HEK293 (cell line): ENCODE results near the gene AGK.

Experiments
- CTCF ChIA-PET: fragments of 350-600 bp; formaldehyde crosslinking; extraction: SDS; loops from one replicate; lab custom pipeline; 2021; ENCODE audit warnings: antibody characterized with exemption; lab: Yijun Ruan, JAX
- POLR2A ChIA-PET: fragments of 300-600 bp; formaldehyde crosslinking; extraction: SDS; loops from one replicate; lab custom pipeline; 2020; ENCODE audit warnings: antibody characterized with exemption, inconsistent platforms; lab: Yijun Ruan, JAX
- H3K27ac ChIP-seq: fragments of 200-500 bp; sonication (Bioruptor generic); 2 replicates; pipeline ENCODE4 v1.5.1; 2014; ENCODE audit warnings: low read depth, low read length, control low read depth, inconsistent platforms; ENCODE audit errors: extremely low read depth
- H3K36me3 ChIP-seq, 2 experiments: fragments of 200-500 bp in 1 of 2; sonication (Bioruptor generic) in 1 of 2; 1 replicate in 1 of 2; 2 replicates in 1 of 2; pipeline ENCODE4 v1.5.1; 2014 to 2017; ENCODE audit warnings: inconsistent platforms in 2 of 2, low read length in 2 of 2; ENCODE audit not compliant: control insufficient read depth in 2 of 2, insufficient read depth in 1 of 2
- H3K4me1 ChIP-seq: fragments of 200-500 bp; sonication (Bioruptor generic); 2 replicates; pipeline ENCODE4 v1.5.1; 2014; ENCODE audit warnings: mild to moderate bottlenecking, low read length, inconsistent platforms; ENCODE audit not compliant: control insufficient read depth, insufficient read depth
- H3K4me3 ChIP-seq: 2 replicates; pipeline ENCODE4 v1.5.1; 2011; ENCODE audit warnings: low read depth, mild to moderate bottlenecking, control low read depth, low read length, moderate library complexity
- H3K9me3 ChIP-seq: fragments of 200-500 bp; sonication (Bioruptor generic); 2 replicates; pipeline ENCODE4 v1.5.1; 2014; ENCODE audit warnings: low read depth, low read length, inconsistent platforms; ENCODE audit not compliant: control insufficient read depth, insufficient read depth
- AEBP2 ChIP-seq: fragments of 450-650 bp; formaldehyde crosslinking; IDR thresholded peaks from 2 replicates; pipeline ENCODE4 v1.5.1; 2016; ENCODE audit warnings: missing biosample characterization, missing genetic modification characterization, borderline replicate concordance
- GLI2 ChIP-seq: fragments of 450-650 bp; formaldehyde crosslinking; IDR thresholded peaks from 2 replicates; pipeline ENCODE4; 2017; ENCODE audit warnings: missing biosample characterization, missing genetic modification characterization, low read depth, borderline replicate concordance
- GLI4 ChIP-seq: fragments of 450-650 bp; formaldehyde crosslinking; IDR thresholded peaks from 2 replicates; pipeline ENCODE4 v1.5.1; 2016; ENCODE audit warnings: missing biosample characterization, missing genetic modification characterization
- HOXA7 ChIP-seq: sonication (generic); formaldehyde crosslinking; IDR thresholded peaks from 2 replicates; pipeline ENCODE4 v1.8.1; 2022; ENCODE audit warnings: missing genetic modification reagents, borderline replicate concordance
- OSR2 ChIP-seq: fragments of 450-650 bp; formaldehyde crosslinking; IDR thresholded peaks from 2 replicates; pipeline ENCODE4 v1.5.1; 2016; ENCODE audit warnings: missing biosample characterization, missing genetic modification characterization
- RBAK ChIP-seq: fragments of 450-650 bp; formaldehyde crosslinking; IDR thresholded peaks from 2 replicates; pipeline ENCODE4 v1.5.1; 2016; ENCODE audit warnings: missing biosample characterization, missing genetic modification characterization
- SALL2 ChIP-seq: fragments of 450-650 bp; formaldehyde crosslinking; IDR thresholded peaks from 2 replicates; pipeline ENCODE4 v1.5.0; 2017; ENCODE audit warnings: missing biosample characterization, mild to moderate bottlenecking, missing genetic modification characterization, borderline replicate concordance
- TCF7L2 ChIP-seq: IDR thresholded peaks from 2 replicates; pipeline ENCODE4 v1.6.1; 2011; ENCODE audit warnings: low read depth, mild to moderate bottlenecking, inconsistent platforms, low read length, moderate library complexity, borderline replicate concordance
- TRIM28 ChIP-seq: IDR thresholded peaks from 2 replicates; pipeline ENCODE4 v1.6.1; 2011; ENCODE audit warnings: low read length, control low read depth, borderline replicate concordance
- ZBTB20 ChIP-seq: fragments of 450-650 bp; formaldehyde crosslinking; IDR thresholded peaks from 2 replicates; pipeline ENCODE4 v1.5.1; 2016; ENCODE audit warnings: missing biosample characterization, missing genetic modification characterization
- ZBTB48 ChIP-seq: fragments of 450-650 bp; formaldehyde crosslinking; IDR thresholded peaks from 2 replicates; pipeline ENCODE4 v1.5.1; 2016; ENCODE audit warnings: missing biosample characterization, missing genetic modification characterization
- ZIC2 ChIP-seq: fragments of 450-650 bp; formaldehyde crosslinking; IDR thresholded peaks from 2 replicates; pipeline ENCODE4 v1.5.1; 2016; ENCODE audit warnings: missing biosample characterization, missing genetic modification characterization
- ZNF133 ChIP-seq: fragments of 450-650 bp; formaldehyde crosslinking; IDR thresholded peaks from 2 replicates; pipeline ENCODE4 v1.5.1; 2016; ENCODE audit warnings: missing biosample characterization, missing genetic modification characterization
- ZNF157 ChIP-seq: fragments of 450-650 bp; formaldehyde crosslinking; IDR thresholded peaks from 2 replicates; pipeline ENCODE4 v1.5.1; 2016; ENCODE audit warnings: missing biosample characterization, missing genetic modification characterization
- ZNF169 ChIP-seq: fragments of 450-650 bp; formaldehyde crosslinking; IDR thresholded peaks from 2 replicates; pipeline ENCODE4 v1.5.1; 2016; ENCODE audit warnings: missing biosample characterization, missing genetic modification characterization
- ZNF175 ChIP-seq: fragments of 450-650 bp; formaldehyde crosslinking; IDR thresholded peaks from 2 replicates; pipeline ENCODE4 v1.5.1; 2016; ENCODE audit warnings: missing biosample characterization, missing genetic modification characterization
- ZNF184 ChIP-seq: fragments of 450-650 bp; IDR thresholded peaks from 2 replicates; pipeline ENCODE4 v1.5.1; 2018; ENCODE audit warnings: missing biosample characterization, mild to moderate bottlenecking, missing genetic modification characterization
- ZNF221 ChIP-seq: fragments of 450-650 bp; formaldehyde crosslinking; IDR thresholded peaks from 2 replicates; pipeline ENCODE4 v1.5.1; 2017; ENCODE audit warnings: missing biosample characterization, missing genetic modification characterization, borderline replicate concordance
- ZNF239 ChIP-seq: fragments of 450-650 bp; formaldehyde crosslinking; IDR thresholded peaks from 2 replicates; pipeline ENCODE4 v1.5.1; 2016; ENCODE audit warnings: missing biosample characterization, missing genetic modification characterization
- ZNF302 ChIP-seq: fragments of 450-650 bp; formaldehyde crosslinking; IDR thresholded peaks from 2 replicates; pipeline ENCODE4 v1.5.1; 2016; ENCODE audit warnings: missing biosample characterization, missing genetic modification characterization, low read depth
- ZNF324 ChIP-seq: fragments of 450-650 bp; formaldehyde crosslinking; IDR thresholded peaks from 2 replicates; pipeline ENCODE4 v1.5.1; 2016; ENCODE audit warnings: missing biosample characterization, missing genetic modification characterization
- ZNF341 ChIP-seq: fragments of 450-650 bp; formaldehyde crosslinking; IDR thresholded peaks from 2 replicates; pipeline ENCODE4; 2016; ENCODE audit warnings: low read depth, missing biosample characterization, missing genetic modification characterization
- ZNF350 ChIP-seq: fragments of 450-650 bp; formaldehyde crosslinking; IDR thresholded peaks from 2 replicates; pipeline ENCODE4 v1.5.0; 2017; ENCODE audit warnings: missing biosample characterization, mild to moderate bottlenecking, missing genetic modification characterization
- ZNF366 ChIP-seq: fragments of 450-650 bp; formaldehyde crosslinking; conservative IDR thresholded peaks from 2 replicates; pipeline ENCODE4 v1.5.1; 2016; ENCODE audit warnings: missing biosample characterization, missing genetic modification characterization
- ZNF394 ChIP-seq: fragments of 450-650 bp; formaldehyde crosslinking; IDR thresholded peaks from 2 replicates; pipeline ENCODE4 v1.5.1; 2016; ENCODE audit warnings: missing biosample characterization, missing genetic modification characterization, mild to moderate bottlenecking, moderate library complexity, borderline replicate concordance
- ZNF548 ChIP-seq: fragments of 450-650 bp; formaldehyde crosslinking; IDR thresholded peaks from 2 replicates; pipeline ENCODE4 v1.5.1; 2016; ENCODE audit warnings: missing biosample characterization, missing genetic modification characterization
- ZNF561 ChIP-seq: fragments of 450-650 bp; IDR thresholded peaks from 2 replicates; pipeline ENCODE4 v1.5.1; 2018; ENCODE audit warnings: missing biosample characterization, missing genetic modification characterization, borderline replicate concordance
- ZNF596 ChIP-seq: fragments of 450-650 bp; IDR thresholded peaks from 2 replicates; pipeline ENCODE4 v1.5.0; 2018; ENCODE audit warnings: missing biosample characterization, mild to moderate bottlenecking, missing genetic modification characterization, moderate library complexity
- ZNF629 ChIP-seq: fragments of 450-650 bp; formaldehyde crosslinking; IDR thresholded peaks from 2 replicates; pipeline ENCODE4 v1.5.1; 2017; ENCODE audit warnings: missing biosample characterization, missing genetic modification characterization
- ZNF658 ChIP-seq: fragments of 450-650 bp; formaldehyde crosslinking; IDR thresholded peaks from 2 replicates; pipeline ENCODE4; 2016; ENCODE audit warnings: missing biosample characterization, missing genetic modification characterization
- ZNF768 ChIP-seq: fragments of 450-650 bp; formaldehyde crosslinking; IDR thresholded peaks from 2 replicates; pipeline ENCODE4 v1.5.1; 2018; ENCODE audit warnings: missing biosample characterization, mild to moderate bottlenecking, missing genetic modification characterization
- ZNF830 ChIP-seq: fragments of 450-650 bp; IDR thresholded peaks from 2 replicates; pipeline ENCODE4 v1.5.0; 2018; ENCODE audit warnings: missing biosample characterization, missing genetic modification characterization, low read depth, mild to moderate bottlenecking, moderate library complexity
- ZSCAN30 ChIP-seq: fragments of 450-650 bp; IDR thresholded peaks from 2 replicates; pipeline ENCODE4 v1.5.1; 2018; ENCODE audit warnings: missing biosample characterization, mild to moderate bottlenecking, missing genetic modification characterization, moderate library complexity
- TF ChIP-seq, protein P1 (sequence below): fragments of 450-650 bp; formaldehyde crosslinking; IDR thresholded peaks from 2 replicates; pipeline ENCODE4 v1.5.1; 2016; ENCODE audit warnings: missing biosample characterization, missing genetic modification characterization

The AGK gene

DNA sequence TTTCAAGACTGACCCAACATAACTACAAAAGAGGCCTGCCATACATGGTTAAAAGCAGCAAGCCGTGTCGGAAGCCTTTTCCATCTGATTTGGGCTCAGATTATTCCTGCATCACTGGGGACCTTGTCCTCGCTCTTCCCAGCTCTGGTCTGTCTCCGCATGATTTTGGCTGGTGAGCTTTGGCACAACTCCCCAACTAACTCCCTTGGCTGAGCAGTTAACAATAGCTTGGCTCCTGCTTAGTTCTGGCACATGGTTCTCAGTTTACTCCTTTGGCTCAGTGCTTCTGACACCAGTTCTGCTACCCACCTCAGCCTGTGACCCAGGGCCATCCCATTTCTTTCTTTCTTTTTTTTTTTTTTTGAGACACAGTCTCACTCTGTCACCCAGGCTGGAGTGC, 17.0 kb downstream of the AGK start:
- no peaks in the 10 kb centered on the region for H3K9me3 ChIP-seq
- peaks cover 0 to 72% of the 10 kb centered on the region in 2 experiments for H3K36me3 ChIP-seq
- H3K4me3 ChIP-seq, result no peak overlapping the region
- no peak overlapping the region for H3K27ac ChIP-seq
- TF ChIP-seq ZNF548, result no peak
- no peak for TF ChIP-seq ZNF169 (tag by site-specific recombination)
- no peak for TF ChIP-seq GLI4
- no peak for TF ChIP-seq ZNF302
- no peak for TF ChIP-seq ZBTB48
- TF ChIP-seq ZNF133 (tag by site-specific recombination), result no peak
- no peak for TF ChIP-seq ZNF830
- TF ChIP-seq ZSCAN30 (tag by site-specific recombination), result no peak
- no peak for TF ChIP-seq TRIM28
- no peak for TF ChIP-seq RBAK (tag by site-specific recombination)
- TF ChIP-seq ZNF324, result no peak
- TF ChIP-seq HOXA7 (CRISPR knock-in tag), result no peak
- TF ChIP-seq ZNF184, result no peak
- TF ChIP-seq ZNF366 (tag by site-specific recombination), result no peak
- TF ChIP-seq ZNF341 (tag by site-specific recombination), result no peak
- no peak for TF ChIP-seq ZNF768
- no peak for TF ChIP-seq ZNF175 (tag by site-specific recombination)
- no peak for TF ChIP-seq ZNF350 (tag by site-specific recombination)
- TF ChIP-seq ZNF596 (tag by site-specific recombination), result no peak
- TF ChIP-seq SALL2 (tag by site-specific recombination), result no peak
- POLR2A ChIA-PET, result no interaction called here
- no peaks in the 10 kb centered on the region for H3K4me1 ChIP-seq
- CTCF ChIA-PET, result no interaction called here

GRCh38 chr7:141571059-141571458, 19.8 kb downstream of the AGK start:
- ChIA-PET CTCF (no interaction called here), POLR2A (no interaction called here)
- Histone ChIP-seq H3K9me3 (no peaks in the 10 kb centered on the region), H3K4me1 (no peaks in the 10 kb centered on the region), H3K4me3 (no peak overlapping the region), H3K27ac (no peak overlapping the region), H3K36me3 (peaks cover 0 to 65% of the 10 kb centered on the region in 2 experiments)
- TF ChIP-seq ZBTB48, result no peak
- no peak for TF ChIP-seq ZNF239 (tag by site-specific recombination)
- TF ChIP-seq OSR2 (tag by site-specific recombination), result no peak
- no peak for TF ChIP-seq TCF7L2
- TF ChIP-seq ZNF221 (tag by site-specific recombination), result no peak
- no peak for TF ChIP-seq ZNF658 (tag by site-specific recombination)
- TF ChIP-seq, all 188 proteins: peak for 0

- CTCF ChIA-PET, result no interaction called here
- H3K36me3 ChIP-seq, result peaks cover 0 to 58% of the 10 kb centered on the region in 2 experiments; a peak in 2 of 3 replicates
- POLR2A ChIA-PET, result no interaction called here
- no peaks in the 10 kb centered on the region for H3K4me1 ChIP-seq
- no peaks in the 10 kb centered on the region for H3K9me3 ChIP-seq
- no peak overlapping the region for H3K27ac ChIP-seq
- no peak overlapping the region for H3K4me3 ChIP-seq
- TF ChIP-seq TRIM28, result no peak
- no peak for TF ChIP-seq ZNF157 (tag by site-specific recombination)
- no peak for TF ChIP-seq ZNF561 (tag by site-specific recombination)
- TF ChIP-seq GLI2, result no peak
- TF ChIP-seq ZNF394 (tag by site-specific recombination), result no peak
- TF ChIP-seq SALL2 (tag by site-specific recombination), result no peak
- TF ChIP-seq, protein P1, sequence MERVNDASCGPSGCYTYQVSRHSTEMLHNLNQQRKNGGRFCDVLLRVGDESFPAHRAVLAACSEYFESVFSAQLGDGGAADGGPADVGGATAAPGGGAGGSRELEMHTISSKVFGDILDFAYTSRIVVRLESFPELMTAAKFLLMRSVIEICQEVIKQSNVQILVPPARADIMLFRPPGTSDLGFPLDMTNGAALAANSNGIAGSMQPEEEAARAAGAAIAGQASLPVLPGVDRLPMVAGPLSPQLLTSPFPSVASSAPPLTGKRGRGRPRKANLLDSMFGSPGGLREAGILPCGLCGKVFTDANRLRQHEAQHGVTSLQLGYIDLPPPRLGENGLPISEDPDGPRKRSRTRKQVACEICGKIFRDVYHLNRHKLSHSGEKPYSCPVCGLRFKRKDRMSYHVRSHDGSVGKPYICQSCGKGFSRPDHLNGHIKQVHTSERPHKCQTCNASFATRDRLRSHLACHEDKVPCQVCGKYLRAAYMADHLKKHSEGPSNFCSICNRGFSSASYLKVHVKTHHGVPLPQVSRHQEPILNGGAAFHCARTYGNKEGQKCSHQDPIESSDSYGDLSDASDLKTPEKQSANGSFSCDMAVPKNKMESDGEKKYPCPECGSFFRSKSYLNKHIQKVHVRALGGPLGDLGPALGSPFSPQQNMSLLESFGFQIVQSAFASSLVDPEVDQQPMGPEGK (tag by site-specific recombination), result no peak
- no peak for TF ChIP-seq AEBP2 (tag by site-specific recombination)
- no peak for TF ChIP-seq ZBTB20 (tag by site-specific recombination)
- TF ChIP-seq ZIC2 (tag by site-specific recombination), result no peak
- TF ChIP-seq ZNF629 (tag by site-specific recombination), result no peak
Observed at GRCh38 chr7:141572175-141572574, 21.0 kb downstream of the AGK start.
